ENCODE results near the gene PFAS. TPM values are rescaled to one million over a fixed set of nuclear protein-coding genes. Genes with fewer than 3 reads are reported as not detected.

Gene PFAS
- total RNA-seq, 1 donor from 2014 or later = 9.5 TPM

- Histone ChIP-seq H3K36me3 (ENCODE audit: control insufficient read depth, insufficient read depth, low read length) (no peaks in the 10 kb centered on the region), H3K4me3 (ENCODE audit: low read depth, low read length) (peak overlapping the region; percentile 64), H3K27me3 (ENCODE audit: control insufficient read depth, insufficient read depth, low read length) (no peaks in the 10 kb centered on the region)
- DNase-seq (ENCODE audit: low read depth) = no peak
- no peak for TF ChIP-seq CTCF (IDR thresholded peaks at IDR 0.05; ENCODE audit: insufficient read depth, low read length, severe bottlenecking)
- FAIRE-seq = no peak
Observed at GRCh38 chr17:8222380-8222629, 26.8 kb upstream of the PFAS start.

DNA sequence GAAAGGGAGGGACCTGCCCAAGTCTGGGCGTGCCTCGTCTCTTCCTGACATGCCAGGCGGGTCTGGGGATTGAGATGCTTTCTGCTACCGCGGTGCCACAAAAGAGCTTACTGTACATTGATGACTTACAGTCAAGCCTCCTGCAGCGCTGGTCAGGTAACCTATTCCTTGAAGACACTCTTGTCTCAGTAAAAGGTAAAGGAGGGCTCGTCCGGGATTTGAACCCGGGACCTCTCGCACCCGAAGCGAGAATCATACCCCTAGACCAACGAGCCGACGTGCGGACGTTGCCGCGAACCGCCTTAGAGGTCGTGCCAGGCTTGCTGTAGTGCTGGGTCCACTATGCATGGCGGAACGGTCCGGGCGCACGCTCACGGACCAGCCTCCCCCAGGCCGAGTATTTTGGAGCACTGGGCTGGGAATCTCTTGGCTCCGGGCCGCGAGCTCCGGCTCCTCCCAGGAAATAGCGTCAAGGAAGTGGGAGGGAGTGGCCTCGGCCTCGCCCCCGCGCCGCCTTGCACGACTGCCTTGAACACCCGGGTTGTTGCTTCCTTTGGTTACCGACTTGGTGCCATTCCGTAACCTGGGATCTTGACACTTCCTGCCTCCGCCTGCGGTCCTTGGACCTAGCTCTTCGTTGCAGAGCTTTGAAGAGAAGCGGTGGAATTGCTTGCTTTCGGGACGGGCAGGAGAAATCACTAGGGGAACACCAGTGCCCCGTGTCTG, 26.3 kb upstream of the PFAS start:
- H3K27me3 ChIP-seq (ENCODE audit: control insufficient read depth, insufficient read depth, low read length) = no peaks in the 10 kb centered on the region
- DNase-seq (ENCODE audit: low read depth) (peak; percentile 89), FAIRE-seq (no peak)
- H3K4me3 ChIP-seq (ENCODE audit: low read depth, low read length) = peak overlapping the region; percentile 64
- TF ChIP-seq CTCF (IDR thresholded peaks at IDR 0.05; ENCODE audit: insufficient read depth, low read length, severe bottlenecking) = no peak
- no peaks in the 10 kb centered on the region for H3K36me3 ChIP-seq (ENCODE audit: control insufficient read depth, insufficient read depth, low read length)

DNA sequence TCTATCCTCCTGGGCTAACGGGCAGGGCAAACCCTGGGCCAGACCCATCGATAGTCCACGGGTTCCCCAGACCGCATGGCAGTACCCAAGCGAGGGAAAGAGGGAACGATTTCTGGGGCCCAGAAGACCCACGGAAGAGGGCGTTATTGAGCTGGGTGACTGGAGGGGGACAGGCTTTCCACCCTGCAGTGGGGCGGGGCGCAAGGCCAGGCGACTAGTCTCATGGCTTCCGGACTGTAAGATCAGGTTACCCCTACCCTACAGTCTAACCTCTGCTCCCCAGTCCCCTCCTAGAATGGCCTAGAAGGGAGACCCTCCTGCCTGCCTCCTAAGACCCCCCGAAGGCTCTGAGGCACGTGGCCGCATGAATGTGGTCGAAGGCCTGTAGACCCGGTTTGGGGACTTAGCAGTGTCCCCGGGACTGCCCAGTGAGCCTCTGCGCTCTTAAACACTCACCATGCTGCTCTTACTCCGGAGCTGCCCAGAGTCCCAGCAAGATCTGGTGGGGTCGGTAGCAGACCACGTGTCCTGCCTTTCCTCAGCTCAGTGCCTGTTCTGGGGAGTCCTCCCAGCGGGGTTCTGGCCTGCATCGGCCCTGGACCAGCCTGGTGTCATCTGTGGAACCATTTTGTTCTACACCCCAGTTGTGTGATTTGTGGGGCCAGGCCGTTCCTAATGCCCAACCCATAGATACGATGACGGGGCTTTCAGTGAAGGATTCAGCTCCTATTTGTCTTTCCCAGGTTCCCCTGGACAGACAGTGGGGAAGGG, 25.5 kb upstream of the PFAS start:
- Histone ChIP-seq H3K4me3 (ENCODE audit: low read depth, low read length) (peak overlapping the region; percentile 64), H3K27me3 (ENCODE audit: control insufficient read depth, insufficient read depth, low read length) (no peaks in the 10 kb centered on the region), H3K36me3 (ENCODE audit: control insufficient read depth, insufficient read depth, low read length) (peaks cover 3% of the 10 kb centered on the region)
- peak; percentile 33 for DNase-seq (ENCODE audit: low read depth)
- TF ChIP-seq CTCF (IDR thresholded peaks at IDR 0.05; ENCODE audit: insufficient read depth, low read length, severe bottlenecking) = peak; percentile 16
- FAIRE-seq = no peak

DNA sequence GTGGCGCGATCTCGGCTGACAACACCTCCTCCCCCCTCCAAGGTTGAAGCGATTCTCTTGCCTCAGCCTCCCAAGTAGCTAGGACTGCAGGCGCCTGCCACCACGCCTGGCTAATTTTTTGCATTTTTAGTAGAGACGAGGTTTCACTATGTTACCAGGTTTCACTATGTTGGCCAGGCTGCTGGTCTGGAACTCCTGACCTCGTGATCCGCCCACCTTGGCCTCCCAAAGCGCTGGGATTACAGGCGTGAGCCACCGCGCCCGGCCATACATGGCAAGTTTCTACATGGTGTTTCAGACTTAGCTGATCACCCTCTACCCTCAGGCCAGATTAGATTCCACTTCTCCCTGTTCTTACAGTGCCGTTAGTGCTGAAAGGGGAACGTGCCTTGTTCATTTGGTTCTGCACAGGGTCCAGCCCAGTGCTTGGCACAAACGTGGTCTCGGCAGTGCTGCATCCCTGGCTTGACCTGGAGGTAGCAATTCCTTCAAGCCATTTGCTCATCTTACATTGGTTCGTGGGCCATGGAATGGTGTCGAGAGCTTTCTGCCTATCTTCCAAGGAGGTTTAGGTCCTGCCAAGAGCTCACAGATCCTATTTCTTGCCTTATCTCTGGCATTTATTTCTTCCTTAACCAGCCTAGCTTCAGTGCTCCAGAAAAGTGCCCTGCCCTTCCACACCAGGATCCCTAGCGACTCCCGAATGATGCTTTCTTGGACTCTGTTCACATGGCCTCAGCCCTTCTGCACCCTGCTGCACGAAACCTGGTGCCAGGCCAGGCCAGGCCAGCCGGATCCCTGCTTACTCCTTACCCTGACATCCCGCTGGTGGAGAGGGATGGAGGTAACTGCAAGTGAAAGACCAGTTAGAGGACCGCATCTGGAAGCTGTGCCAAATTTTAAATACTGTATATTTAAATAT, 23.9 kb upstream of the PFAS start:
- FAIRE-seq = no peak
- no peak for TF ChIP-seq CTCF (IDR thresholded peaks at IDR 0.05; ENCODE audit: insufficient read depth, low read length, severe bottlenecking)
- no peak overlapping the region for H3K4me3 ChIP-seq (ENCODE audit: low read depth, low read length)
- DNase-seq (ENCODE audit: low read depth) = no peak
- no peaks in the 10 kb centered on the region for H3K27me3 ChIP-seq (ENCODE audit: control insufficient read depth, insufficient read depth, low read length)
- peaks cover 14% of the 10 kb centered on the region for H3K36me3 ChIP-seq (ENCODE audit: control insufficient read depth, insufficient read depth, low read length)

GRCh38 chr17:8225813-8226535, 23.1 kb upstream of the PFAS start:
- H3K27me3 ChIP-seq (ENCODE audit: control insufficient read depth, insufficient read depth, low read length) = no peaks in the 10 kb centered on the region
- peak overlapping the region; percentile 19 for H3K4me3 ChIP-seq (ENCODE audit: low read depth, low read length)
- FAIRE-seq (no peak), DNase-seq (ENCODE audit: low read depth) (no peak)
- H3K36me3 ChIP-seq (ENCODE audit: control insufficient read depth, insufficient read depth, low read length) = peaks cover 17% of the 10 kb centered on the region
- TF ChIP-seq CTCF (IDR thresholded peaks at IDR 0.05; ENCODE audit: insufficient read depth, low read length, severe bottlenecking) = no peak
